Peyer's patch (tissue), 4 donors: ENCODE measurements around the gene MAP2.

Source experiments
- POLR2A ChIP-seq, 2 donors: fragments of 450-650 bp; IDR thresholded peaks; one replicate each; pipeline ENCODE4 v1.5.1; 2017; ENCODE audit warnings: antibody characterized with exemption in 2 of 2, mild to moderate bottlenecking in 2 of 2, moderate library complexity in 2 of 2
- TF ChIP-seq, protein P1 (sequence below), 6 experiments: fragments of 450-650 bp in 4 of 6; fragments of 200-600 bp in 2 of 6; sonication (generic) in 1 of 6; IDR thresholded peaks; one replicate each; pipeline ENCODE4 v1.5.1; 2017 to 2019; ENCODE audit warnings: antibody characterized with exemption in 6 of 6, mild to moderate bottlenecking in 3 of 6, moderate library complexity in 1 of 6

- TF ChIP-seq, protein P1, sequence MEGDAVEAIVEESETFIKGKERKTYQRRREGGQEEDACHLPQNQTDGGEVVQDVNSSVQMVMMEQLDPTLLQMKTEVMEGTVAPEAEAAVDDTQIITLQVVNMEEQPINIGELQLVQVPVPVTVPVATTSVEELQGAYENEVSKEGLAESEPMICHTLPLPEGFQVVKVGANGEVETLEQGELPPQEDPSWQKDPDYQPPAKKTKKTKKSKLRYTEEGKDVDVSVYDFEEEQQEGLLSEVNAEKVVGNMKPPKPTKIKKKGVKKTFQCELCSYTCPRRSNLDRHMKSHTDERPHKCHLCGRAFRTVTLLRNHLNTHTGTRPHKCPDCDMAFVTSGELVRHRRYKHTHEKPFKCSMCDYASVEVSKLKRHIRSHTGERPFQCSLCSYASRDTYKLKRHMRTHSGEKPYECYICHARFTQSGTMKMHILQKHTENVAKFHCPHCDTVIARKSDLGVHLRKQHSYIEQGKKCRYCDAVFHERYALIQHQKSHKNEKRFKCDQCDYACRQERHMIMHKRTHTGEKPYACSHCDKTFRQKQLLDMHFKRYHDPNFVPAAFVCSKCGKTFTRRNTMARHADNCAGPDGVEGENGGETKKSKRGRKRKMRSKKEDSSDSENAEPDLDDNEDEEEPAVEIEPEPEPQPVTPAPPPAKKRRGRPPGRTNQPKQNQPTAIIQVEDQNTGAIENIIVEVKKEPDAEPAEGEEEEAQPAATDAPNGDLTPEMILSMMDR (IDR thresholded peaks at IDR 0.05): no peak
- no peak for TF ChIP-seq POLR2A (IDR thresholded peaks at IDR 0.05)
Observed at GRCh38 chr2:209767316-209767715, 343.5 kb downstream of the MAP2 start.
